Uterus (tissue), 2 donors: ENCODE data around the gene PSMD13.

ENCODE experiments used
- CTCF ChIP-seq, 4 experiments: fragments of 200-600 bp in 2 of 4; fragments of 450-650 bp in 2 of 4; sonication (generic) in 2 of 4; IDR thresholded peaks; one replicate each; pipeline ENCODE4 v1.5.1; 2016 to 2019; ENCODE audit warnings: antibody characterized with exemption in 4 of 4, mild to moderate bottlenecking in 2 of 4, moderate library complexity in 1 of 4
- POLR2A ChIP-seq, 2 donors: fragments of 450-650 bp; IDR thresholded peaks; one replicate each; pipeline ENCODE4 v1.6.1; 2016; ENCODE audit warnings: antibody characterized with exemption in 2 of 2, mild to moderate bottlenecking in 1 of 2, moderate library complexity in 1 of 2

DNA sequence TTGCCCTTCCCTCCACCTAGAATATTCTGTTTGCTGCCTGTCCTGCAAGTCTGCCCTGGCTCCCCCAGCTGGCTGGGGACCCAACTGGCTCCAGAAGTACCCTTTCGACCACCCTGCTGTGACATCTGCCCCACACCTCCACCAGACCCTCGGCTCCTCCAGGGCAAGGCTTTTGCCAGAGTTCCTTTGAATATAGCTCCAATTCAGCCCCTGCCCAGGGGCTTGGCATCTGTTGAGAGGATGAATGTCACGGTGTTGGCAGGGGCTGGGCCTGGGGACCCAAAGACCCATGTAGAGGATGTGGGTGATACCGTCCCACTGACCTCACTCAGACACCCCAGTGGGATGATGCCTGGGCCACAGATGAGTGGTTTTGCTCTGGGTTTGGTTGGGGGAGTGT is 45.4 kb downstream of the PSMD13 start:
- TF ChIP-seq CTCF (IDR thresholded peaks at IDR 0.05) (no peak), POLR2A (IDR thresholded peaks at IDR 0.05) (no peak)
